ENCODE results near the gene FGD4.

- no peak for TF ChIP-seq POLR2A (IDR thresholded peaks at IDR 0.05)
- no peak for TF ChIP-seq CTCF (IDR thresholded peaks at IDR 0.05)
These were observed 84.1 kb downstream of the FGD4 start for GRCh38 chr12:32483499-32483898.
